ENCODE measurements around the gene PSMD6.

PSMD6 gene

GRCh38 chr3:63986831-63987230, 36.5 kb downstream of the PSMD6 start:
- no peaks in the 10 kb centered on the region for H3K27me3 ChIP-seq (ENCODE audit: control insufficient read depth, insufficient read depth, low read length)
- no peak overlapping the region for H3K4me3 ChIP-seq (ENCODE audit: low read depth, low read length)
- no peak overlapping the region for H3K9ac ChIP-seq
- peaks cover 8% of the 10 kb centered on the region for H3K4me1 ChIP-seq
- no peaks in the 10 kb centered on the region for H3K36me3 ChIP-seq (ENCODE audit: control insufficient read depth, insufficient read depth, low read length)
- no peak overlapping the region for H3K27ac ChIP-seq
- H3K4me2 ChIP-seq (ENCODE audit: low read length) = no peak overlapping the region
- no peak for TF ChIP-seq CTCF (IDR thresholded peaks at IDR 0.05)
- no peak overlapping the region for H2AFZ ChIP-seq
- no peaks in the 10 kb centered on the region for H3K9me3 ChIP-seq (ENCODE audit: control insufficient read depth, low read length)
- no peaks in the 10 kb centered on the region for H3K79me2 ChIP-seq

- Histone ChIP-seq H3K9me3 (ENCODE audit: control insufficient read depth, low read length) (no peaks in the 10 kb centered on the region), H3K27ac (no peak overlapping the region), H3K36me3 (ENCODE audit: control insufficient read depth, insufficient read depth, low read length) (no peaks in the 10 kb centered on the region), H3K4me2 (ENCODE audit: low read length) (no peak overlapping the region), H3K79me2 (no peaks in the 10 kb centered on the region), H3K4me1 (peaks cover 8% of the 10 kb centered on the region), H2AFZ (no peak overlapping the region), H3K27me3 (ENCODE audit: control insufficient read depth, insufficient read depth, low read length) (no peaks in the 10 kb centered on the region), H3K9ac (no peak overlapping the region), H3K4me3 (ENCODE audit: low read depth, low read length) (no peak overlapping the region)
- TF ChIP-seq CTCF (IDR thresholded peaks at IDR 0.05) = no peak
Observed at GRCh38 chr3:63986146-63986545, 37.1 kb downstream of the PSMD6 start.

- Histone ChIP-seq H3K9ac (no peak overlapping the region), H3K27ac (no peak overlapping the region), H3K36me3 (ENCODE audit: control insufficient read depth, insufficient read depth, low read length) (no peaks in the 10 kb centered on the region), H3K9me3 (ENCODE audit: control insufficient read depth, low read length) (no peaks in the 10 kb centered on the region), H3K4me3 (ENCODE audit: low read depth, low read length) (no peak overlapping the region), H2AFZ (no peak overlapping the region), H3K4me2 (ENCODE audit: low read length) (no peak overlapping the region), H3K27me3 (ENCODE audit: control insufficient read depth, insufficient read depth, low read length) (no peaks in the 10 kb centered on the region), H3K4me1 (peaks cover 8% of the 10 kb centered on the region), H3K79me2 (peaks cover 3% of the 10 kb centered on the region)
- no peak for TF ChIP-seq CTCF (IDR thresholded peaks at IDR 0.05)
Observed at GRCh38 chr3:63984391-63984790, 38.9 kb downstream of the PSMD6 start.

- H3K36me3 ChIP-seq (ENCODE audit: control insufficient read depth, insufficient read depth, low read length) = no peaks in the 10 kb centered on the region
- no peak overlapping the region for H3K9ac ChIP-seq
- no peak overlapping the region for H2AFZ ChIP-seq
- H3K4me3 ChIP-seq (ENCODE audit: low read depth, low read length) = no peak overlapping the region
- H3K79me2 ChIP-seq = peaks cover 3% of the 10 kb centered on the region
- peaks cover 14% of the 10 kb centered on the region for H3K4me1 ChIP-seq
- TF ChIP-seq CTCF (IDR thresholded peaks at IDR 0.05) = no peak
- no peaks in the 10 kb centered on the region for H3K9me3 ChIP-seq (ENCODE audit: control insufficient read depth, low read length)
- H3K27me3 ChIP-seq (ENCODE audit: control insufficient read depth, insufficient read depth, low read length) = no peaks in the 10 kb centered on the region
- no peak overlapping the region for H3K27ac ChIP-seq
- no peak overlapping the region for H3K4me2 ChIP-seq (ENCODE audit: low read length)
Observed at GRCh38 chr3:63981980-63982379, 41.3 kb downstream of the PSMD6 start.

GRCh38 chr3:63980830-63981498, 42.3 kb downstream of the PSMD6 start:
- Histone ChIP-seq H3K9ac (no peak overlapping the region), H2AFZ (no peak overlapping the region), H3K4me3 (ENCODE audit: low read depth, low read length) (no peak overlapping the region), H3K36me3 (ENCODE audit: control insufficient read depth, insufficient read depth, low read length) (no peaks in the 10 kb centered on the region), H3K27ac (no peak overlapping the region), H3K4me2 (ENCODE audit: low read length) (no peak overlapping the region), H3K27me3 (ENCODE audit: control insufficient read depth, insufficient read depth, low read length) (no peaks in the 10 kb centered on the region), H3K9me3 (ENCODE audit: control insufficient read depth, low read length) (no peaks in the 10 kb centered on the region), H3K4me1 (peaks cover 17% of the 10 kb centered on the region), H3K79me2 (peaks cover 10% of the 10 kb centered on the region)
- no peak for TF ChIP-seq CTCF (IDR thresholded peaks at IDR 0.05)

Data from parathyroid adenoma (tissue), 2 donors.